K562 (cell line): ENCODE measurements around the gene DNAJC18. TPM values are rescaled to one million over a fixed set of nuclear protein-coding genes. Genes with fewer than 3 reads are reported as not detected.

ENCODE experiments used
- ATAC-seq: fragments of 200-7000 bp; cut with Tn5 transposase; 3 replicates; pipeline ENCODE4 v1.9.1; 2020; ENCODE audit warnings: moderate library complexity
- BruUV-seq: library from RNA; stranded (reverse); fragments of 400-500 nt; replicated peaks from 2 replicates; lab custom pipeline; 2021; lab: Mats Ljungman, UMichigan
- CTCF ChIA-PET: fragments of 300-600 bp; formaldehyde crosslinking; extraction: SDS; loops from one replicate; lab custom pipeline; 2021; ENCODE audit warnings: low intra/inter-chr PET ratio; lab: Yijun Ruan, JAX
- POLR2A ChIA-PET: fragments of 300-600, 350-650 bp; sonication (Branson Sonifier 250); formaldehyde crosslinking; extraction: SDS; loops from one replicate; lab custom pipeline; 2021; ENCODE audit warnings: antibody characterized with exemption, inconsistent platforms; lab: Yijun Ruan, JAX
- DNase-seq, 4 experiments: peaks; one replicate each; pipeline versions ENCODE4 v3.0.0 to v3.0.0-alpha.2; 2011 to 2018; ENCODE audit warnings: low spot score in 3 of 4, mixed read lengths in 3 of 4; ENCODE audit errors: extremely low read depth in 1 of 4
- FAIRE-seq: peaks from 2 replicates; lab custom pipeline; 2011; peaks lifted over from hg19 to GRCh38; lab: Jason Lieb, UNC
- H2AFZ ChIP-seq: 2 replicates; pipeline ENCODE4 v1.6.0; 2011; ENCODE audit warnings: low read depth, low read length, control low read depth, inconsistent platforms
- H3K27ac ChIP-seq: fragments of 200-600 bp; 3 replicates; pipeline ENCODE4 v1.8.0; 2011; ENCODE audit warnings: low read depth, mild to moderate bottlenecking, control low read depth, inconsistent platforms, low read length, moderate library complexity, mixed read lengths; ENCODE audit errors: extremely low read depth
- H3K27me3 ChIP-seq, 2 experiments: fragments of 300-600 bp in 1 of 2; 2 replicates in 1 of 2; 3 replicates in 1 of 2; pipeline versions ENCODE4 v1.6.0 to v1.8.0; 2011; ENCODE audit warnings: inconsistent platforms in 2 of 2, low read length in 2 of 2, mild to moderate bottlenecking in 1 of 2, mixed read lengths in 1 of 2, moderate library complexity in 1 of 2; ENCODE audit not compliant: control insufficient read depth in 2 of 2, insufficient read depth in 2 of 2
- H3K36me3 ChIP-seq: fragments of 300-600 bp; 3 replicates; pipeline ENCODE4 v1.8.0; 2011; ENCODE audit warnings: mild to moderate bottlenecking, low read length, inconsistent platforms; ENCODE audit not compliant: control insufficient read depth, insufficient read depth
- H3K4me1 ChIP-seq, 2 experiments: fragments of 200-600 bp in 1 of 2; replicated peaks in 1 of 2; 2 replicates in 1 of 2; 3 replicates in 1 of 2; pipeline versions ENCODE4 v1.5.1 to v1.8.0; 2011; ENCODE audit warnings: inconsistent platforms in 2 of 2, low read length in 2 of 2, mild to moderate bottlenecking in 1 of 2, mixed read lengths in 1 of 2, moderate library complexity in 1 of 2; ENCODE audit not compliant: control insufficient read depth in 2 of 2, insufficient read depth in 2 of 2
- H3K4me2 ChIP-seq: 2 replicates; pipeline ENCODE4 v1.6.1; 2011; ENCODE audit warnings: low read length, control low read depth, inconsistent platforms, mixed read lengths; ENCODE audit not compliant: insufficient read depth
- H3K4me3 ChIP-seq: fragments of 200-600 bp; sonication (generic), shearing (Covaris generic); 2 replicates; pipeline ENCODE4 v1.5.1; 2016; ENCODE audit warnings: control low read depth, inconsistent platforms
- H3K79me2 ChIP-seq: fragments of 200-600 bp; 3 replicates; pipeline ENCODE4 v1.8.0; 2011; ENCODE audit warnings: low read length, inconsistent platforms; ENCODE audit not compliant: control insufficient read depth, insufficient read depth
- H3K9ac ChIP-seq, 2 experiments: 2 replicates each; pipeline versions ENCODE4 v1.6.0 to v1.6.1; 2011; ENCODE audit warnings: low read depth in 2 of 2, low read length in 2 of 2, control low read depth in 1 of 2, inconsistent platforms in 1 of 2, mild to moderate bottlenecking in 1 of 2, mixed read lengths in 1 of 2; ENCODE audit not compliant: insufficient read depth in 1 of 2
- H3K9me1 ChIP-seq: one replicate; pipeline ENCODE4 v1.6.0; 2011; ENCODE audit warnings: inconsistent platforms, mild to moderate bottlenecking, low read length, moderate library complexity; ENCODE audit not compliant: control insufficient read depth, insufficient read depth
- H3K9me3 ChIP-seq: replicated peaks from 2 replicates; pipeline ENCODE4 v1.5.1; 2011; ENCODE audit warnings: low read depth, low read length, inconsistent platforms; ENCODE audit not compliant: control insufficient read depth, insufficient read depth
- H4K20me1 ChIP-seq: replicated peaks from 2 replicates; pipeline ENCODE4 v1.6.1; 2011; ENCODE audit warnings: low read length, inconsistent platforms, mixed read lengths; ENCODE audit not compliant: control insufficient read depth, insufficient read depth
- CREB5 ChIP-seq: fragments of 250-450 bp; sonication (Bioruptor Pico); IDR thresholded peaks from 2 replicates; pipeline ENCODE4 v1.5.0; 2020; ENCODE audit warnings: mild to moderate bottlenecking
- MCM3 ChIP-seq: fragments of 450-650 bp; IDR thresholded peaks from 2 replicates; pipeline ENCODE4 v1.6.1; 2016
- SIN3A ChIP-seq, 2 experiments: fragments of 150-350 bp in 1 of 2; IDR thresholded peaks; 2 replicates each; pipeline ENCODE4 v1.6.1; 2011 to 2016; ENCODE audit warnings: borderline replicate concordance in 2 of 2, low read depth in 2 of 2, low read length in 2 of 2, mild to moderate bottlenecking in 2 of 2, moderate library complexity in 2 of 2; ENCODE audit not compliant: control insufficient read depth in 1 of 2
- SMARCC2 ChIP-seq: fragments of 450-650 bp; IDR thresholded peaks from 2 replicates; pipeline ENCODE4 v1.6.1; 2017; ENCODE audit warnings: antibody characterized with exemption, moderate library complexity, mild to moderate bottlenecking, low read depth
- ZNF780A ChIP-seq: fragments of 250-450 bp; sonication (Bioruptor Pico); IDR thresholded peaks from 2 replicates; pipeline ENCODE4 v1.5.0; 2021; ENCODE audit warnings: mild to moderate bottlenecking
- WGBS: fragments of 100-300 bp; shearing (Covaris generic); methylation state at CpG from one replicate; pipeline ENCODE4 v1.1.6; 2016; ENCODE audit warnings: low coverage, mixed read lengths; ENCODE audit not compliant: insufficient coverage; ENCODE audit errors: missing lambda C conversion rate; 5-methylcytosine and 5-hydroxymethylcytosine counted together
- in situ Hi-C: fragments of 300-500 bp; cut with MboI; formaldehyde crosslinking; loops from 4 replicates; pipeline ENCODE4 v1.15.0; 2018; ENCODE audit warnings: inconsistent platforms, mixed read lengths
- intact Hi-C: fragments of 100-400 bp; cut with micrococcal nuclease; formaldehyde crosslinking; loops from 2 replicates; pipeline ENCODE4 v1.14.2; 2022
- polyA plus RNA-seq, 8 experiments: library from polyadenylated mRNA; depleted of rRNA in 4 of 8; stranded (reverse) in 5 of 8; unstranded in 3 of 8; fragments of >200 nt; fragmentation: Nextera tagmentation in 2 of 8; fragmentation: Illumina TruSeq in 1 of 8; extraction: Ambion mirVana in 2 of 8; extraction: Trizol in 1 of 8; gene quantifications; 2 replicates each; pipeline versions ENCODE4 v1.2.1 to v1.2.3, GENCODE V29; 2011 to 2014; ENCODE audit warnings: inconsistent platforms in 1 of 8, missing spikeins in 1 of 8
- total RNA-seq, 7 experiments: library from RNA; depleted of rRNA in 6 of 7; stranded (reverse); fragments of >200 nt in 6 of 7; fragmentation: Illumina TruSeq in 2 of 7; extraction: Trizol in 2 of 7; gene quantifications; 2 replicates each; pipeline versions ENCODE4 v1.2.1 to v1.2.3, GENCODE V29; 2011 to 2021; ENCODE audit warnings: low replicate concordance in 1 of 7
- TF ChIP-seq, protein P1 (sequence below): fragments of 450-650 bp; formaldehyde crosslinking; IDR thresholded peaks from 2 replicates; pipeline ENCODE4 v1.4.0; 2022; ENCODE audit warnings: missing genetic modification characterization

The DNAJC18 gene
- total and polyA plus RNA-seq, 9 of the 15 experiments (the other 6 are each of a cell fraction or from before 2014, with no cell fraction given): 1.5 to 13.3 (median 7.5) TPM

- Histone ChIP-seq H4K20me1 (no peaks in the 10 kb centered on the region), H3K79me2 (no peaks in the 10 kb centered on the region), H3K9me1 (no peaks in the 10 kb centered on the region), H3K27me3 (no peaks in the 10 kb centered on the region), H3K4me1 (peaks cover 4 to 13% of the 10 kb centered on the region in 2 experiments), H3K9me3 (no peaks in the 10 kb centered on the region), H3K27ac (no peak overlapping the region), H3K4me3 (no peak overlapping the region), H3K4me2 (no peak overlapping the region), H2AFZ (no peak overlapping the region), H3K36me3 (no peaks in the 10 kb centered on the region), H3K9ac (no peak overlapping the region)
- ATAC-seq: no peak
- no peak for FAIRE-seq
- in situ Hi-C loops: loop anchor here (10.0 kb wide), 1 partner anchor 351 kb away; no protein-coding TSS in a partner anchor
- DNase-seq: no peak
- intact Hi-C loops: no loop called here
- BruUV-seq: no TSS peak
- CTCF ChIA-PET: no interaction called here
- POLR2A ChIA-PET: interaction anchor here (0.6 kb wide), 1 partner anchor 10 kb away, joined by 3 read pairs; the partner anchor contains the start of gene SPATA24
- TF ChIP-seq CREB5 (CRISPR knock-in tag) (no peak), SIN3A (IDR thresholded peaks at IDR 0.05; ENCODE audit: borderline replicate concordance in 2 of 2, control insufficient read depth in 1 of 2, low read depth in 2 of 2, low read length in 2 of 2) (no peak), MCM3 (no peak), ZNF780A (no peak), SMARCC2 (no peak)
- TF ChIP-seq, protein P1, sequence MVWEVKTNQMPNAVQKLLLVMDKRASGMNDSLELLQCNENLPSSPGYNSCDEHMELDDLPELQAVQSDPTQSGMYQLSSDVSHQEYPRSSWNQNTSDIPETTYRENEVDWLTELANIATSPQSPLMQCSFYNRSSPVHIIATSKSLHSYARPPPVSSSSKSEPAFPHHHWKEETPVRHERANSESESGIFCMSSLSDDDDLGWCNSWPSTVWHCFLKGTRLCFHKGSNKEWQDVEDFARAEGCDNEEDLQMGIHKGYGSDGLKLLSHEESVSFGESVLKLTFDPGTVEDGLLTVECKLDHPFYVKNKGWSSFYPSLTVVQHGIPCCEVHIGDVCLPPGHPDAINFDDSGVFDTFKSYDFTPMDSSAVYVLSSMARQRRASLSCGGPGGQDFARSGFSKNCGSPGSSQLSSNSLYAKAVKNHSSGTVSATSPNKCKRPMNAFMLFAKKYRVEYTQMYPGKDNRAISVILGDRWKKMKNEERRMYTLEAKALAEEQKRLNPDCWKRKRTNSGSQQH (CRISPR knock-in tag): no peak
- 27% methylated on average over 6 of the region's 6 CpGs for WGBS
Observed at GRCh38 chr5:139413963-139414362, 25.4 kb downstream of the DNAJC18 start.
